Esophagus squamous epithelium (tissue), 4 donors: Measurements from ENCODE around the gene FOXP1.

Experiments
- CTCF ChIP-seq, 6 experiments: fragments of 450-650 bp in 4 of 6; fragments of 200-600 bp in 2 of 6; sonication (generic) in 2 of 6; IDR thresholded peaks; one replicate each; pipeline ENCODE4 v1.5.1; 2016 to 2019; ENCODE audit warnings: antibody characterized with exemption in 6 of 6, mild to moderate bottlenecking in 4 of 6, moderate library complexity in 4 of 6
- POLR2A ChIP-seq, 4 donors: fragments of 450-650 bp; IDR thresholded peaks; one replicate each; pipeline ENCODE4 v1.6.1; 2017; ENCODE audit warnings: antibody characterized with exemption in 4 of 4, mild to moderate bottlenecking in 4 of 4, moderate library complexity in 3 of 4

GRCh38 chr3:71504250-71505036 is 79.1 kb downstream of the FOXP1 start:
- TF ChIP-seq CTCF (IDR thresholded peaks at IDR 0.05) (no peak), POLR2A (IDR thresholded peaks at IDR 0.05) (no peak)
